ENCODE results near the gene EFCAB5. TPM values are rescaled to one million over a fixed set of nuclear protein-coding genes. Genes with fewer than 3 reads are reported as not detected.

Gene EFCAB5
- total RNA-seq, 1 donor = 0.36 TPM

DNA sequence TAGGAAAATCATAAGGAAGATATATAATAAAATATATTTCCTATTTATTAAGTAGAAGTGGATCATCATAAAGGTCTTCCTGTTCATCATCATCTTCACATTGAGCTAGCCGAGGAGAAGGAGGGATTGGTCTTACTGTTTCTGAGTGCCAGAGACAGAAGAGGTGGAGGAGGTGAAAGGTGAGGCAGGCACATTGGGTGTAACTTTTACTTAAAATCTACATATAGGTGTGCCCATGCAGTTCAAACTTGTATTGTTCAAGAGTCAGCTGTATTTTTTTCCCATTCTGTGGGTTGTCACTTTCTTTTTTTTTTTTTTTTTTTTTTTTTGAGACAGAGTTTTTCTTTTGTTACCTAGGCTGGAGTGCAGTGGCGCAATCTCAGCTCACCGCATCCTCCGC, 210.0 kb downstream of the EFCAB5 start:
- TF ChIP-seq, protein P1, sequence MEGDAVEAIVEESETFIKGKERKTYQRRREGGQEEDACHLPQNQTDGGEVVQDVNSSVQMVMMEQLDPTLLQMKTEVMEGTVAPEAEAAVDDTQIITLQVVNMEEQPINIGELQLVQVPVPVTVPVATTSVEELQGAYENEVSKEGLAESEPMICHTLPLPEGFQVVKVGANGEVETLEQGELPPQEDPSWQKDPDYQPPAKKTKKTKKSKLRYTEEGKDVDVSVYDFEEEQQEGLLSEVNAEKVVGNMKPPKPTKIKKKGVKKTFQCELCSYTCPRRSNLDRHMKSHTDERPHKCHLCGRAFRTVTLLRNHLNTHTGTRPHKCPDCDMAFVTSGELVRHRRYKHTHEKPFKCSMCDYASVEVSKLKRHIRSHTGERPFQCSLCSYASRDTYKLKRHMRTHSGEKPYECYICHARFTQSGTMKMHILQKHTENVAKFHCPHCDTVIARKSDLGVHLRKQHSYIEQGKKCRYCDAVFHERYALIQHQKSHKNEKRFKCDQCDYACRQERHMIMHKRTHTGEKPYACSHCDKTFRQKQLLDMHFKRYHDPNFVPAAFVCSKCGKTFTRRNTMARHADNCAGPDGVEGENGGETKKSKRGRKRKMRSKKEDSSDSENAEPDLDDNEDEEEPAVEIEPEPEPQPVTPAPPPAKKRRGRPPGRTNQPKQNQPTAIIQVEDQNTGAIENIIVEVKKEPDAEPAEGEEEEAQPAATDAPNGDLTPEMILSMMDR (IDR thresholded peaks at IDR 0.05; ENCODE audit: insufficient read depth, low read length) = no peak
- no peak overlapping the region for H3K4me3 ChIP-seq (ENCODE audit: low read depth, low read length)
- DNase-seq (ENCODE audit: low read depth) = no peak

DNA sequence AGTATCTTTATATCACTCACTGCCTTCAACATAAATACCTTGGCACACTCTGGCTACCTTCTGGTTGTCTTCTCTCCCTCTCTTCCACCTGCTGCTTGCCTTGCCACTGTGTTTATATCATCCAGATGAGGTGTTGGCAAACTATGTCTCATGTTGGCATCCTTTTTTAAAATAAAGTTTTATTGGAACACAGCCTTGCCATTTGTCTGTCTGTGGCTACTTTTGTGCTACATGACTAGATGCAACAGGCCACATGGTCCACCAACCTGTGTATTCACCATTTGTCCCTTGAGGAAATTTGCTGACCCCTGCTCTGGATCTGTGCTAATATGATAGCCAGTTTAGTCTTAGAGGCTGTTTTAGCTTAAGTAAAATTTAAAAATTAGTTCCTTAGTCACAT, 212.0 kb downstream of the EFCAB5 start:
- TF ChIP-seq, protein P1 (IDR thresholded peaks at IDR 0.05; ENCODE audit: insufficient read depth, low read length) = no peak
- DNase-seq (ENCODE audit: low read depth) = no peak
- no peak overlapping the region for H3K4me3 ChIP-seq (ENCODE audit: low read depth, low read length)

DNA sequence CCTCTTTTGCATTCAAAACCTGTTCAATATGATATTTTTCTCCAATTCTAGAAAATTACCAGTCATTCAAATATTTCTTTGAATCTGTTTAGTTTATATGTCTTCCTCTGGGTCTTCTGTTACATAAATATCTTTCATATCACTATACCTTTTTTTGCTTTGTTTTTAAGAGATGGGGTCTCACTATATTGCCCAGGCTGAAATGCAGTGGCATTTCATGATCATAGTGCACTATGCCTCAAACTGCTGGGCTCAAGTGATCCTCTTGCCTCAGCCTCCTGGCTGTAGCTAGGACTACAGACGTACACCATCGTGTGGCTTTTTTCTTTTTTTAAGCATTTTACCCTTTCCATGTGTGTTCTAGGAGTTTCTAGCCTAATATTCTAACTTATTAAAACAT, 214.0 kb downstream of the EFCAB5 start:
- no peak for DNase-seq (ENCODE audit: low read depth)
- H3K4me3 ChIP-seq (ENCODE audit: low read depth, low read length) = no peak overlapping the region
- TF ChIP-seq, protein P1 (IDR thresholded peaks at IDR 0.05; ENCODE audit: insufficient read depth, low read length) = no peak

Small RNAs within 50 kb of the gene (small RNA-seq; reads per million reads assigned to genes)
- gene AC104984.5 (not detected), gene RNY4P13 (not detected)

Other genes with a start within 250 kb of the EFCAB5 start
- gene SSH2, start 11.4 kb upstream of the EFCAB5 start, total RNA-seq (ENCODE audit: low replicate concordance) = 15.9 and 21.1 TPM in 2 replicates
- 13.4 and 22.1 TPM in 2 replicates for gene NSRP1, start 175.2 kb downstream of the EFCAB5 start, total RNA-seq (ENCODE audit: low replicate concordance)

Measured in fibroblast of the aortic adventitia (primary cell).